Measurements from ENCODE around the gene SLIT3. TPM values are rescaled to one million over a fixed set of nuclear protein-coding genes. Genes with fewer than 3 reads are reported as not detected.

Gene SLIT3
- total and polyA plus RNA-seq, 2 donors (not counting 3 experiments of a cell fraction or from before 2014, with no cell fraction given) = 0.90 to 1.0 TPM

DNA sequence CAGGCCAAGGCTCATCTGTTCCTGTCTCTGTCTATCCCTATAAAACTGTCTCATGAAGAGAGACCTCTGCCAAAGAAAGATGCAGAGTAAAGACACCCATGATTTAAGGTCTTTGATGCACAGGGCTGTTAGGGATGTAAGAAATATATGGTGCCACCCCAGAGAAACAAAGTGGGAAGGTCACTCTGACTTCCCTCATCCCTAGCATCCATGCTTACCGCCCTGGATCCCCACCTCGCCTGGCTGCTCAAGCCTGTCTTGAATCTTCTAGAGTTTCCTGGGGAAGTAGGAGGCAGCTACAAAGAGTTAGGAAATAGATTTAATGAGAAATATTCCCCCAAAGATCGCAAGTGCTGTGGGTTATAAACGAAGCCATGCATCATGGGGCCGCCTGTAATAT, 349.2 kb downstream of the SLIT3 start:
- no peaks in the 10 kb centered on the region for H3K9me1 ChIP-seq (replicated peaks; ENCODE audit: control insufficient read depth, extremely low read depth, insufficient read depth, low read length)
- no peaks in the 10 kb centered on the region for H3K9me3 ChIP-seq (replicated peaks; ENCODE audit: control insufficient read depth, insufficient read depth, low read length)

More for the DNA sequence above, 349.2 kb downstream of the SLIT3 start:
- FAIRE-seq (no peak), DNase-seq (ENCODE audit: low read depth, low spot score) (no peak)
- no peak overlapping the region for H3K27ac ChIP-seq (ENCODE audit: insufficient read depth, low read depth, low read length)
- no peaks in the 10 kb centered on the region for H3K4me1 ChIP-seq (ENCODE audit: control insufficient read depth, extremely low read depth, insufficient read depth, low read length)
- no peak overlapping the region for H3K9ac ChIP-seq (replicated peaks; ENCODE audit: extremely low read depth, insufficient read depth, low read length)
- dilution Hi-C loops (cut with MboI; ENCODE audit: extremely low pct_ligation_motif_present, low sequenced_read_pairs) (no loop called here), intact Hi-C loops (cut with micrococcal nuclease) (no loop called here)
- no peak overlapping the region for H3K4me3 ChIP-seq (replicated peaks in 1 of 3; ENCODE audit: insufficient read depth in 1 of 3, low read depth in 1 of 3, low read length in 3 of 3)
- ChIA-PET POLR2A (no interaction called here), CTCF (no interaction called here)
- no peaks in the 10 kb centered on the region for H4K20me1 ChIP-seq (replicated peaks; ENCODE audit: control insufficient read depth, extremely low read depth, insufficient read depth, low read length)
- H3K27me3 ChIP-seq (ENCODE audit: control insufficient read depth in 2 of 2, insufficient read depth in 2 of 2, low read length in 2 of 2) = no peaks in the 10 kb centered on the region
- no peaks in the 10 kb centered on the region for H3K36me3 ChIP-seq (ENCODE audit: control insufficient read depth in 2 of 2, extremely low read depth in 1 of 2, insufficient read depth in 2 of 2, low read length in 2 of 2)
- TF ChIP-seq, protein P1, sequence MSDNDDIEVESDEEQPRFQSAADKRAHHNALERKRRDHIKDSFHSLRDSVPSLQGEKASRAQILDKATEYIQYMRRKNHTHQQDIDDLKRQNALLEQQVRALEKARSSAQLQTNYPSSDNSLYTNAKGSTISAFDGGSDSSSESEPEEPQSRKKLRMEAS (IDR thresholded peaks at IDR 0.05; ENCODE audit: insufficient read depth, insufficient read length) = no peak
- TF ChIP-seq JUN (IDR thresholded peaks at IDR 0.05; ENCODE audit: borderline replicate concordance, insufficient read depth, insufficient read length, low read depth) (no peak), MYC (IDR thresholded peaks at IDR 0.05; ENCODE audit: low read depth, low read length) (no peak), POLR2A (IDR thresholded peaks at IDR 0.05; ENCODE audit: low read depth, low read length) (no peak), FOS (IDR thresholded peaks at IDR 0.05; ENCODE audit: borderline replicate concordance, insufficient read depth, low read length) (no peak), EZH2 (IDR thresholded peaks at IDR 0.05; ENCODE audit: borderline replicate concordance, low read depth, low read length, severe bottlenecking) (no peak), GATA2 (IDR thresholded peaks at IDR 0.05; ENCODE audit: insufficient read depth, insufficient read length, low read depth, low read length) (no peak), POLR2AphosphoS5 (IDR thresholded peaks at IDR 0.05; ENCODE audit: insufficient read depth, low read depth, low read length) (no peak)
- TF ChIP-seq, protein P2, sequence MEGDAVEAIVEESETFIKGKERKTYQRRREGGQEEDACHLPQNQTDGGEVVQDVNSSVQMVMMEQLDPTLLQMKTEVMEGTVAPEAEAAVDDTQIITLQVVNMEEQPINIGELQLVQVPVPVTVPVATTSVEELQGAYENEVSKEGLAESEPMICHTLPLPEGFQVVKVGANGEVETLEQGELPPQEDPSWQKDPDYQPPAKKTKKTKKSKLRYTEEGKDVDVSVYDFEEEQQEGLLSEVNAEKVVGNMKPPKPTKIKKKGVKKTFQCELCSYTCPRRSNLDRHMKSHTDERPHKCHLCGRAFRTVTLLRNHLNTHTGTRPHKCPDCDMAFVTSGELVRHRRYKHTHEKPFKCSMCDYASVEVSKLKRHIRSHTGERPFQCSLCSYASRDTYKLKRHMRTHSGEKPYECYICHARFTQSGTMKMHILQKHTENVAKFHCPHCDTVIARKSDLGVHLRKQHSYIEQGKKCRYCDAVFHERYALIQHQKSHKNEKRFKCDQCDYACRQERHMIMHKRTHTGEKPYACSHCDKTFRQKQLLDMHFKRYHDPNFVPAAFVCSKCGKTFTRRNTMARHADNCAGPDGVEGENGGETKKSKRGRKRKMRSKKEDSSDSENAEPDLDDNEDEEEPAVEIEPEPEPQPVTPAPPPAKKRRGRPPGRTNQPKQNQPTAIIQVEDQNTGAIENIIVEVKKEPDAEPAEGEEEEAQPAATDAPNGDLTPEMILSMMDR (IDR thresholded peaks at IDR 0.05; ENCODE audit: extremely low read depth in 1 of 2, insufficient read depth in 1 of 2, low read depth in 1 of 2, low read length in 2 of 2) = no peak
- H2AFZ ChIP-seq (ENCODE audit: low read depth, low read length) = no peak overlapping the region
- H3K4me2 ChIP-seq (ENCODE audit: insufficient read depth, low read length) = no peak overlapping the region
- BruUV-seq (replicated peaks) = no TSS peak
- H3K79me2 ChIP-seq (ENCODE audit: control insufficient read depth, insufficient read depth, low read length) = no peaks in the 10 kb centered on the region
